Thoracic aorta (tissue), 2 donors: ENCODE measurements around the gene GPR107. TPM values are rescaled to one million over a fixed set of nuclear protein-coding genes. Genes with fewer than 3 reads are reported as not detected.
"Not testable (repeated sequence)": the region's sequence is repeated elsewhere in the genome, so short reads cannot be mapped to it uniquely, and the experiment has no call there.

Experiments
- ATAC-seq: fragments of 150-250 bp; one replicate; pipeline ENCODE4 v1.8.0; 2017; ENCODE audit warnings: low read depth; ENCODE audit not compliant: insufficient number of reproducible peaks, low FRiP score
- DNase-seq: peaks from one replicate; pipeline ENCODE4 v3.0.0-alpha.2; 2020; ENCODE audit warnings: low spot score
- H3K27ac ChIP-seq, 2 donors: fragments of 200-600 bp; sonication (generic); 1 replicate in 1 of 2; 2 replicates in 1 of 2; pipeline ENCODE4 v1.5.1; 2016; ENCODE audit warnings: mild to moderate bottlenecking in 2 of 2, moderate library complexity in 2 of 2
- H3K27me3 ChIP-seq: fragments of 200-600 bp; sonication (generic); replicated peaks from 2 replicates; pipeline ENCODE4 v1.6.0; 2016; ENCODE audit warnings: mild to moderate bottlenecking; ENCODE audit not compliant: insufficient read depth
- H3K36me3 ChIP-seq: fragments of 200-600 bp; sonication (generic); one replicate; pipeline ENCODE4 v1.5.1; 2016
- H3K4me1 ChIP-seq, 2 donors: fragments of 200-600 bp; sonication (generic); 1 replicate in 1 of 2; 2 replicates in 1 of 2; pipeline versions ENCODE4 v1.5.1 to v1.6.0; 2016; ENCODE audit warnings: low read depth in 2 of 2, mild to moderate bottlenecking in 1 of 2; ENCODE audit not compliant: control insufficient read depth in 1 of 2
- H3K4me3 ChIP-seq: fragments of 200-600 bp; sonication (generic); 2 replicates; pipeline ENCODE4 v1.5.1; 2016; ENCODE audit warnings: mild to moderate bottlenecking
- H3K9me3 ChIP-seq: fragments of 200-600 bp; sonication (generic); 2 replicates; pipeline ENCODE4 v1.5.1; 2016
- CTCF ChIP-seq: fragments of 200-600 bp; sonication (generic); IDR thresholded peaks from one replicate; pipeline ENCODE4 v1.5.1; 2019; ENCODE audit warnings: antibody characterized with exemption
- total RNA-seq, 2 donors: library from RNA; depleted of rRNA; stranded (reverse); fragments of >200 nt; gene quantifications; one replicate each; pipeline versions ENCODE4 v1.1.0 to v1.2.3, GENCODE V29; 2016

Gene GPR107
- total RNA-seq: 10 to 100 TPM; 47.5 to 51.9 TPM

DNA sequence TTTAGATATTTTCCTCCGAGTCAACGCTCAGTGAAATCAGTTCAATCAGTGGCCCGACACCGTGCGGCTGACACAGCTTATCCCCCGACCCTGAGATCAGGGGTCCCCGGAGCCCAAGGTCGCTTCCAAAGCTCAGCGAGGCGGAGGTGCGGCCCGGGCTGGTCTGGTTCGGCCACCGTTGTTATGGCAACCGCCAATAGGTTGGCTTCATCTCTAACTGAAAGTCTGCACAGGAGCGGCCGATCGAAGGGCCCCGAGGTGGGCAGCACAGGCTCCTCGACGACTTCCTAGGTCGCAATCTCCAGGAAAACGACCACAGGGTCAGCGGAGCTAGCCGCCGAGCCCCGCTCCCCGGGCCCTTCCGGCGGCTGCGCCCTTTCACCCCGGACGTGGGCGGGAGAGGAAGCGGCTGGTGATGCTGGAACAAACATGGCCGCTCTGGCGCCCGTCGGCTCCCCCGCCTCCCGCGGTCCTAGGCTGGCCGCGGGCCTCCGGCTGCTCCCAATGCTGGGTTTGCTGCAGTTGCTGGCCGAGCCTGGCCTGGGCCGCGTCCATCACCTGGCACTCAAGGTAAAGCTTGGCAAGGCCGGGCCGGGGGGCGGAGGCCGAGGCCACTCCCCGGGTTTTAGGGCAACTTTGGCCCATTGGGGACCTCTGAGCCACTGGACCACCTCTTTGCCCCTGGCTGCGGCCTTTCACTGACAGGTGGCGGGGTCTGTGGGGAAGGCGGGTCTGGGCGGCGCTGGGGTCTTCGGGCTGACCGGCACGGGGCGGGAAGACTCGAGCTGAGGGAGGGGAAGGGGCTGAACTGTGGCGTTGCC lies at the start of gene GPR107:
Gene GPR107, plus strand, starts transcription at position 403 of the 821 bp plus-strand sequence. Its CDS starts 27 bp downstream, at position 430.
- no peaks in the 10 kb centered on the region for H3K36me3 ChIP-seq
- DNase-seq: no peak
- peaks cover 19 to 32% of the 10 kb centered on the region in 2 donors for H3K4me1 ChIP-seq
- peak within 1 kb of the TSS; percentile 97 for H3K4me3 ChIP-seq
- H3K9me3 ChIP-seq: no peaks in the 10 kb centered on the region
- ATAC-seq: peak; percentile 62
- peak within 1 kb of the TSS; percentile 93 for H3K27ac ChIP-seq
- TF ChIP-seq CTCF: no peak
- H3K27me3 ChIP-seq: no peaks in the 10 kb centered on the region

GRCh38 chr9:130003943-130004552 lies 49.7 kb upstream of the GPR107 start:
- DNase-seq (no peak), ATAC-seq (no peak)
- peaks cover 0 to 7% of the 10 kb centered on the region in 2 donors for H3K4me1 ChIP-seq
- H3K27me3 ChIP-seq: no peaks in the 10 kb centered on the region
- no peak overlapping the region for H3K4me3 ChIP-seq
- H3K36me3 ChIP-seq: no peaks in the 10 kb centered on the region
- H3K9me3 ChIP-seq: no peaks in the 10 kb centered on the region
- no peak overlapping the region for H3K27ac ChIP-seq
- TF ChIP-seq CTCF: no peak

DNA sequence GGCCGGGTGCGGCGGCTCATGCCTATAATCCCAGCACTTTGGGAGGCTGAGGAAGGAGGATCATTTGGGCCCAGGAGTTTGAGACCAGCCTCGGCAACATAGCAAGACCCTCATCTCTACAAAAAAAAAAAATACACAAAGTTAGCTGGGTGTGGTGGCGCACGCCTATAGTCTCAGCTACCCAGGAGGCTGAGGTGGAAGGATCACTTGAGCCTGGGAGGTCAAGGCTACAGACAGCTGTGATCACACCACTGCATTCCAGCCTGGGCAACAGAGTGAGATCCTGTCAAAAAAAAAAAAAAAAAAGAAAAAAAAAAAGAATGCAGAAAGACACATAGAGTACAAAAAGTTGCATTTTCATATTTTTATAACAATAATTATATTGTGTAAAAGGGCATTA lies 46.8 kb upstream of the GPR107 start:
- not testable (repeated sequence) for H3K36me3 ChIP-seq, H3K4me1 ChIP-seq, ATAC-seq, DNase-seq, H3K27me3 ChIP-seq, H3K4me3 ChIP-seq, H3K9me3 ChIP-seq, H3K27ac ChIP-seq

DNA sequence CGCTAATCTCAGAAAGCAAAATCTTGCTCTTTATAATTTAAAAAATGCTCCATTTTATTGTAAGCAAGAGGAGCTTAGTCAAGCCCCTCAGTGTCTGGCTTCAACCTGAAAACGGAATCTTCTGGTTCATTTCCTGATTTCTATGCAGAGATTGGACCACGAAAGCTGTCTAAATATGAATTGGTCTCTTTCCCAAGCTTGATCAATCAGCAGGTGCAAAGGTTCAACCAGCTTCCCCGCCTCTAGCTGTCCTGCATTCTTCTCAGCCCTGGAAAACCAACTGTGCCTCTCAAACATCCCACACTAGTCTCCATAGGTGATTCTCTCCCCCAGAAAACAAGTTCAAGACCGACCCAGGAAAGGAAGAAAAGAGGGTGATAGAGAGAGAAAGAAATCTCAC lies 45.2 kb upstream of the GPR107 start:
- TF ChIP-seq CTCF: no peak
- Histone ChIP-seq H3K36me3 (no peaks in the 10 kb centered on the region), H3K4me3 (no peak overlapping the region), H3K27me3 (no peaks in the 10 kb centered on the region), H3K4me1 (peaks cover 0 to 6% of the 10 kb centered on the region in 2 donors), H3K9me3 (no peaks in the 10 kb centered on the region), H3K27ac (no peak overlapping the region)
- DNase-seq (no peak), ATAC-seq (no peak)

GRCh38 chr9:130009546-130009945 lies 44.2 kb upstream of the GPR107 start:
- H3K4me1 ChIP-seq, H3K36me3 ChIP-seq, ATAC-seq, H3K9me3 ChIP-seq, H3K4me3 ChIP-seq, H3K27ac ChIP-seq, H3K27me3 ChIP-seq, DNase-seq: not testable (repeated sequence)

DNA sequence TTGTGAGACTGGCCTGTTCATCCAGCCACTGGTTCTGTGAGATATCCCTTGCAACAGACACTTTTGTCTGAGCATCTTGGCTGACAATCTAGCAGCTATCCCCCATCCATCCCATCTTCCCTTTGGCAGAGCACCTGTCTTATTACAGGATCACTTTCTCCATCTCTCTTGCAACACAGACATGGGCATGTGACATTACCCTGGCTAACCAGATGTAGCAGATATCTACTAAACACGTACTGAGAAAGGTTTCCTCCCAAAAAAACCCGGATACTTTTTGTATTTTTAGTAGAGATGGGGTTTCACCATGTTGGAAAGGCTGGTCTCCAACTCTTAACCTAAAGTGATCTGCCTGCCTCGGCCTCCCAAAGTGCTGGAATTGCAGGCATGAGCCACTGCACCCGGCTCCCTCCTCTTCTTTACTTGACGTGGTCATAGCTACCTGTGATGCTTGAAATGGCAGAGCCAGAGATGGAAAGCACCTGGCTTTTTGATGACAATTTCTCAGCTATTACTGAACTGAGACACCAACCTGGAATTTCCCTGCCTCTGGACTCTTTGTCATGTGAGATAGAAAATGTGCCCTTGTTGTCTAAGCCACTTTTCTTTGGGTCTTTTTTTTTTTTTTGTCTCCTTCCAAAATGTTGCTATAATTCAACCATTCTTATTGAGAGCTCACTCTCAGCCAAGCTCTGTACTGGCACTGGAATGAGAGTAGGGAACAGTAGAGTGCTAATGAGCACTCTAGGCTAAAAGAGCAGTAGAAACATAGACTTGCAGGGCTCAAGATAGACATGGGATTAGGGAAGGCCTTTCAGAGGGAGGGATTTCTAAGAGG lies 43.3 kb upstream of the GPR107 start:
- no peak for TF ChIP-seq CTCF
- DNase-seq (no peak), ATAC-seq (no peak)
- Histone ChIP-seq H3K4me3 (no peak overlapping the region), H3K4me1 (peaks cover 0 to 6% of the 10 kb centered on the region in 2 donors), H3K27ac (no peak overlapping the region), H3K9me3 (no peaks in the 10 kb centered on the region), H3K27me3 (no peaks in the 10 kb centered on the region), H3K36me3 (no peaks in the 10 kb centered on the region)
